BLaER1 (cell line): ENCODE data around the gene CENPH.
"Not testable (repeated sequence)": the region's sequence is repeated elsewhere in the genome, so short reads cannot be mapped to it uniquely, and the experiment has no call there.

Experiments
- H3K27ac ChIP-seq: shearing (Covaris generic); formaldehyde crosslinking; 2 replicates; pipeline ENCODE4 v1.8.1; 2022
- H3K27me3 ChIP-seq: shearing (Covaris generic); formaldehyde crosslinking; 2 replicates; pipeline ENCODE4 v1.8.1; 2022
- H3K36me3 ChIP-seq: shearing (Covaris generic); formaldehyde crosslinking; 2 replicates; pipeline ENCODE4 v1.8.1; 2022
- H3K4me1 ChIP-seq: shearing (Covaris generic); formaldehyde crosslinking; 2 replicates; pipeline ENCODE4 v1.8.1; 2022
- H3K4me2 ChIP-seq: shearing (Covaris generic); formaldehyde crosslinking; 2 replicates; pipeline ENCODE4 v1.8.1; 2022
- H3K4me3 ChIP-seq: shearing (Covaris generic); formaldehyde crosslinking; 2 replicates; pipeline ENCODE4 v1.8.1; 2022
- H3K9ac ChIP-seq: shearing (Covaris generic); formaldehyde crosslinking; 2 replicates; pipeline ENCODE4 v1.8.1; 2022
- H3K9me3 ChIP-seq: shearing (Covaris generic); formaldehyde crosslinking; 2 replicates; pipeline ENCODE4 v1.8.1; 2022
- H4K20me1 ChIP-seq: shearing (Covaris generic); formaldehyde crosslinking; 2 replicates; pipeline ENCODE4 v1.8.1; 2022
- Cebpa-rat ChIP-seq: shearing (Covaris generic); IDR thresholded peaks from 2 replicates; pipeline ENCODE4 v1.8.1; 2022

Gene CENPH

GRCh38 chr5:69224520-69224919, 35.1 kb downstream of the CENPH start:
- Histone ChIP-seq H3K27me3 (no peaks in the 10 kb centered on the region), H3K9ac (no peak overlapping the region), H3K4me1 (no peaks in the 10 kb centered on the region), H3K27ac (no peak overlapping the region), H3K4me2 (no peak overlapping the region), H4K20me1 (peaks cover 17% of the 10 kb centered on the region), H3K9me3 (peaks cover 9% of the 10 kb centered on the region), H3K4me3 (no peak overlapping the region), H3K36me3 (peaks cover 66% of the 10 kb centered on the region)
- no peak for TF ChIP-seq Cebpa-rat

- no peak for TF ChIP-seq Cebpa-rat
- H3K4me1 ChIP-seq = no peaks in the 10 kb centered on the region
- no peak overlapping the region for H3K4me2 ChIP-seq
- H3K9ac ChIP-seq = no peak overlapping the region
- peaks cover 66% of the 10 kb centered on the region for H3K36me3 ChIP-seq
- H3K27me3 ChIP-seq = no peaks in the 10 kb centered on the region
- no peak overlapping the region for H3K27ac ChIP-seq
- H4K20me1 ChIP-seq = peaks cover 17% of the 10 kb centered on the region
- H3K4me3 ChIP-seq = no peak overlapping the region
- H3K9me3 ChIP-seq = no peaks in the 10 kb centered on the region
Observed at GRCh38 chr5:69225860-69226259, 36.5 kb downstream of the CENPH start.

GRCh38 chr5:69230181-69230580, 40.8 kb downstream of the CENPH start:
- no peak for TF ChIP-seq Cebpa-rat
- Histone ChIP-seq H3K36me3 (peaks cover 44% of the 10 kb centered on the region), H3K27ac (no peak overlapping the region)

GRCh38 chr5:69231281-69231680, 41.9 kb downstream of the CENPH start:
- H3K4me3 ChIP-seq = no peak overlapping the region
- no peaks in the 10 kb centered on the region for H3K27me3 ChIP-seq
- H4K20me1 ChIP-seq = peaks cover 8% of the 10 kb centered on the region; the same call in 1 of the 2 replicates
- H3K36me3 ChIP-seq = peaks cover 35% of the 10 kb centered on the region
- H3K9ac ChIP-seq = no peak overlapping the region
- H3K27ac ChIP-seq = no peak overlapping the region
- no peak for TF ChIP-seq Cebpa-rat
- H3K9me3 ChIP-seq = no peaks in the 10 kb centered on the region
- H3K4me1 ChIP-seq = peaks cover 18% of the 10 kb centered on the region
- H3K4me2 ChIP-seq = no peak overlapping the region

More at GRCh38 chr5:69230181-69230580, 40.8 kb downstream of the CENPH start:
- Histone ChIP-seq H3K9ac (no peak overlapping the region), H3K9me3 (no peaks in the 10 kb centered on the region), H4K20me1 (peaks cover 8% of the 10 kb centered on the region; the same call in 1 of the 2 replicates), H3K27me3 (no peaks in the 10 kb centered on the region), H3K4me3 (no peak overlapping the region), H3K4me1 (peaks cover 7% of the 10 kb centered on the region), H3K4me2 (no peak overlapping the region)

- Histone ChIP-seq H3K27ac (no peak overlapping the region), H4K20me1 (peaks cover 3% of the 10 kb centered on the region), H3K9ac (no peak overlapping the region), H3K27me3 (no peaks in the 10 kb centered on the region), H3K4me1 (peaks cover 23% of the 10 kb centered on the region), H3K4me3 (no peak overlapping the region), H3K36me3 (peaks cover 30% of the 10 kb centered on the region), H3K4me2 (no peak overlapping the region), H3K9me3 (no peaks in the 10 kb centered on the region)
- no peak for TF ChIP-seq Cebpa-rat
Observed at GRCh38 chr5:69231851-69232250, 42.5 kb downstream of the CENPH start.

- Histone ChIP-seq H3K4me3 (peak within 1 kb of the TSS; percentile 94), H3K4me2 (peak within 1 kb of the TSS; percentile 88), H4K20me1 (peaks cover 10% of the 10 kb centered on the region; the same call in 1 of the 2 replicates), H3K9me3 (no peaks in the 10 kb centered on the region), H3K27ac (peak within 1 kb of the TSS; percentile 85), H3K9ac (peak within 1 kb of the TSS; percentile 91), H3K4me1 (peaks cover 35% of the 10 kb centered on the region), H3K27me3 (no peaks in the 10 kb centered on the region), H3K36me3 (peaks cover 35% of the 10 kb centered on the region)
- TF ChIP-seq Cebpa-rat = no peak
Observed at GRCh38 chr5:69234457-69235268, 45.3 kb downstream of the CENPH start, which contains the start of gene CDK7. TSS of gene CDK7 (plus strand) at chr5:69234886. CDS start at chr5:69234976, 90 bp downstream.

- not testable (repeated sequence) for H3K27me3 ChIP-seq, H3K4me3 ChIP-seq, H4K20me1 ChIP-seq, H3K9ac ChIP-seq, H3K27ac ChIP-seq, H3K9me3 ChIP-seq
- Histone ChIP-seq H3K4me2 (peak overlapping the region; percentile 88; the same call in 1 of the 2 replicates), H3K36me3 (peaks cover 47% of the 10 kb centered on the region), H3K4me1 (peaks cover 35% of the 10 kb centered on the region)
Observed at GRCh38 chr5:69236733-69237132, 47.4 kb downstream of the CENPH start.

GRCh38 chr5:69237877-69238276, 48.5 kb downstream of the CENPH start:
- H3K27ac ChIP-seq = no peak overlapping the region
- no peaks in the 10 kb centered on the region for H3K27me3 ChIP-seq
- no peak for TF ChIP-seq Cebpa-rat
- H3K4me3 ChIP-seq = no peak overlapping the region
- no peak overlapping the region for H3K9ac ChIP-seq
- H3K9me3 ChIP-seq = peaks cover 20% of the 10 kb centered on the region
- no peak overlapping the region for H3K4me2 ChIP-seq
- peaks cover 10% of the 10 kb centered on the region; the same call in 1 of the 2 replicates for H4K20me1 ChIP-seq
- H3K36me3 ChIP-seq = peaks cover 58% of the 10 kb centered on the region
- H3K4me1 ChIP-seq = peaks cover 35% of the 10 kb centered on the region

GRCh38 chr5:69238760-69239251, 49.4 kb downstream of the CENPH start:
- Histone ChIP-seq H3K4me1 (peaks cover 34% of the 10 kb centered on the region), H3K4me3 (no peak overlapping the region), H3K27me3 (no peaks in the 10 kb centered on the region), H3K36me3 (peaks cover 67% of the 10 kb centered on the region), H3K4me2 (no peak overlapping the region), H4K20me1 (peaks cover 10% of the 10 kb centered on the region; the same call in 1 of the 2 replicates), H3K9me3 (peaks cover 28% of the 10 kb centered on the region), H3K27ac (no peak overlapping the region), H3K9ac (no peak overlapping the region)
- no peak for TF ChIP-seq Cebpa-rat

- peaks cover 45% of the 10 kb centered on the region for H3K9me3 ChIP-seq
Observed at GRCh38 chr5:69242215-69242927, 53.0 kb downstream of the CENPH start.

More at GRCh38 chr5:69242215-69242927, 53.0 kb downstream of the CENPH start:
- Histone ChIP-seq H3K4me3 (no peak overlapping the region), H4K20me1 (peaks cover 11% of the 10 kb centered on the region; the same call in 1 of the 2 replicates), H3K27me3 (no peaks in the 10 kb centered on the region), H3K9ac (no peak overlapping the region), H3K36me3 (peaks cover 80% of the 10 kb centered on the region), H3K4me2 (no peak overlapping the region), H3K27ac (no peak overlapping the region), H3K4me1 (peaks cover 6% of the 10 kb centered on the region)
- TF ChIP-seq Cebpa-rat = no peak
